IPS-NIHi7 (cell line): ENCODE measurements around the gene NDRG4.
A peak's percentile ranks its signal among the peaks of the same experiment; 100 is the strongest.

ENCODE experiments used
- DNase-seq: peaks from one replicate; pipeline ENCODE4 v3.0.0; 2012; ENCODE audit warnings: mixed read lengths; ENCODE audit errors: extremely low spot score

Gene NDRG4

DNA sequence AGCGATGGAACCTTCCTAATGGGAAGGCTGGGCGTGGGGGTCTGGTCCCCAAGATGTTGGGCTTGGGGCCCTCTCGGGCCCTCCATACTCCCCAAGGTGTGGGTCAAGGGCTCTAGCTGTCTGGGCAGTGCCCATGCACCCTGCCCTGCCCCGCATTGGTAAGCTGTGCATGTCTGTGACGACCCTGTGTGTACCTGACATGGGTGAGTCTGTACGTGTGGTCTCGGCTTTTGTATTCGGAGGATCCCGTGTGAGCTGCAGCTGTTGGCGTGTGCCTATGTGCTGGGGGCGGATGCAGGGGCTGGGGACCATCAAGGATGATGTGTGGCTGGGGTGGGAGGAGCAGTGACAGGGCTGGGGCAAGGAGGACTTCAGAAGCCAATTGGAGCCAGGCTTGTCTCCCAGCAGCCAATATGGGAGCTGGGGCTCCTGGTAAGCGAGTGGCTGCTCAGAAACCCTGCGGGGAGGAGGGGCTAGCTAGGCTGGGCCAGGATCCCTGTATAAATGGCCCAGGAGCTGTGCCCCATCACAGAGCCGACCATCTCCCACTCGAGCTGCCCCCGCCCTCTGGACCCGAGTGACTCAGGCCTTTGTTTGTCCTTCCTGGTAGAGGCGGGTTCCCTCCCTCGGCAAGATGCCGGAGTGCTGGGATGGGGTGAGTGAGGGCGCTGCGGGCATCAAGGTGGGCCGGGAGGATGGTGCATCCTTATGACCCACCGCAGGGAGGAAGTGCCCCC, at the start of gene NDRG4:
TSS of gene NDRG4 (plus strand) at position 529 of the 737 bp plus-strand sequence. CDS start at position 635, 106 bp downstream.
- peak; percentile 90 for DNase-seq

- DNase-seq: no peak
These were observed 49.4 kb upstream of the NDRG4 start for GRCh38 chr16:58450590-58450989.

DNA sequence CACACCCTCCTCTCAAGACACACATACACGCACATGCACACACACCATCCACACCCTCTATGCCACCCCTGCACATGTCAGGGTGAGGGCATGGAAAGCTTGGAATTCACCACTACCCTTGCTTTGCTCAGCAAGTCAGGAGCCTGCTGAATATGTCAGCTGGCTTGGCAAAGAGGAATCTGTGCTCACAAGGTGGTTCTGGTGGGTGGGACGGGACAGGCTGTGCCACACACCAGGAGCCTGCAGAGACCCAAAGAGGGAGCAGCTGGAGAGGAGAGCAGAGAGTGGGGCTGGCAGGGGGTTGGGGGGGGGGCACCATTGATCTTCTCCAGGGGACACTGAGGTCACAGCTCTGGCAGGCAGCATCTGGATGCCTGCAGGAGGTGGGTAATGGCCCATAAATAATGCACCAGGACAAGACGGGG, 48.7 kb upstream of the NDRG4 start:
- DNase-seq: no peak

DNA sequence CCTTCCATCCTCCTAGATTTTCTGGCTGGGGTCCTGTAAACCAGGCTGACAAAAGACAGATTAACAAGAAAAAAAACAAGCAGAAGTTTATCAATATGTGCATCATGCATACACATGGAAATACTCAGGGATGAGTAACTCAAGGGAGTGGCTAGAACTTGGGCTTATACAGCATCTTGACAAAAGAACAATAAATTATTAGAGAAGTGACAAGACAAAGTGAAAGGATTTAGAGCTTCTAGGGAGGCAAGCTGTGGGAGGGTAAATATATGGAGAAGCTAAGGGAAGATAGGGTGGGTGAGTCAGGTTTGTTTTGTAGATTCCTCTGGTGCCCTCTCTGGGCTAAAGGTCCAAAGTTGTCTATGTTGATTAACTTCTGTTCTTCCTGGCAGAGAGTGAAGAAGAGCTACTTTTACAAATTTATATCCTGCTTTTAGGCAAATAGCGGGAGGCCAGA, 48.0 kb upstream of the NDRG4 start:
- DNase-seq: no peak

- no peak for DNase-seq
These were observed 47.3 kb upstream of the NDRG4 start for GRCh38 chr16:58452640-58453039.

- DNase-seq: no peak
These were observed 45.8 kb upstream of the NDRG4 start for GRCh38 chr16:58454178-58454577.

- no peak for DNase-seq
These were observed 45.1 kb upstream of the NDRG4 start for GRCh38 chr16:58454856-58455255.

- no peak for DNase-seq
These were observed 44.2 kb upstream of the NDRG4 start for GRCh38 chr16:58455750-58456149.

- DNase-seq: no peak
These were observed 43.8 kb upstream of the NDRG4 start for GRCh38 chr16:58456193-58456592.

DNA sequence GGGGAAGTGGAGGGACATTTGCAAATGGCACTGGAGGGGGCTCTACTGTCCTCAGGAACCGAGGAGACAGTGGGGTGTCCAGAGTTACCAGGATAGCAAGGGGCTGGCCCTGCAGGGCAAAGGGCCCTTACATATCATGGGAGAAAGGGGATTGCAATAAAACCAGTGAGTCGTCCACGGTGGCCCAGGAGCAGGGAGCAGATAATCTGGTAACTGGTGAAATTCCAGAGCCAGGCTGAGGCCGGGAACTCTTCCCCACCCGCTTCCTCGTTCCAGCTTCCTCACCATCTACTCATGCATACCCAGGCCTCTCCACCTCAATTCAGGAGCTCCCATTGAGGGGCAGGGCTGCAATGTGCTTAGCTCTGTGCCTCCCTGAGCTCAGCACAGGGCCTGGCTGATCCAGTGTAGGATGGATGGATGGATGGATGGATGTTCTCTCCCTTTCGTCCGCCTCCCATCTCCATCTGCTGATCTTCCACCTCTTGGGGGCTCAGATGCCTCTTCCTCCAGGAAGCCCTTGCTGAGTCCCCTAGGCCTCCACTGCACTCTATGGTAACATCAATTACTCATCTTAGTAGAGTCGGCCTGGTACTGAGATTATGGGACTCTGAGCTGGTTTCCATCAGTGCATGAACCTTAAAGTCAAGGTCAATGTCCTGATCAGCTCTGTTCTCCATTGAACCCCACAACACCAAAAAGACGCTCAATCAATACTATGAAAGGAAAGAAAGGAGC, 41.2 kb upstream of the NDRG4 start:
- no peak for DNase-seq

GRCh38 chr16:58459344-58460218, 40.4 kb upstream of the NDRG4 start:
- DNase-seq: no peak

GRCh38 chr16:58460219-58460610, 39.7 kb upstream of the NDRG4 start:
- no peak for DNase-seq

- no peak for DNase-seq
These were observed 38.9 kb upstream of the NDRG4 start for GRCh38 chr16:58461056-58461455.

GRCh38 chr16:58461640-58462039, 38.3 kb upstream of the NDRG4 start:
- no peak for DNase-seq

DNA sequence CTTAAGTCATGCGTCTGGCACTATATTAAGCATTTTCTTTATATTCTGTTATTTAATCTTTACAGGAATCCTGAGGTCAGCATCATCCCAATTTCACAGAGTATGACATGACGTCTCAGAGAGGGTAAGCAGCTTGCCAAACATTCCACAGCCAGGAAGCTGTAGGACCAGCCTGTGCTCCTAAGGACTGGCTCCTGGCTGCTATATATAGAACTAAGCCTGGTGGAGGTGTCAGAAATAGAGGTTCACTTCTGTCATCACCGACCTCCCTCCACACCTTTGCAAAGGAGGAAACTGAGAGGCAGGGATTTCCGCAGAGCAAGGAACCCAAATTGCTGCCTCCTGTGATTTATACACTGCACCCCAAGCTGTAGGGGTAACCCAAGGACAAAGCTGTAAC, 37.9 kb upstream of the NDRG4 start:
- no peak for DNase-seq

DNA sequence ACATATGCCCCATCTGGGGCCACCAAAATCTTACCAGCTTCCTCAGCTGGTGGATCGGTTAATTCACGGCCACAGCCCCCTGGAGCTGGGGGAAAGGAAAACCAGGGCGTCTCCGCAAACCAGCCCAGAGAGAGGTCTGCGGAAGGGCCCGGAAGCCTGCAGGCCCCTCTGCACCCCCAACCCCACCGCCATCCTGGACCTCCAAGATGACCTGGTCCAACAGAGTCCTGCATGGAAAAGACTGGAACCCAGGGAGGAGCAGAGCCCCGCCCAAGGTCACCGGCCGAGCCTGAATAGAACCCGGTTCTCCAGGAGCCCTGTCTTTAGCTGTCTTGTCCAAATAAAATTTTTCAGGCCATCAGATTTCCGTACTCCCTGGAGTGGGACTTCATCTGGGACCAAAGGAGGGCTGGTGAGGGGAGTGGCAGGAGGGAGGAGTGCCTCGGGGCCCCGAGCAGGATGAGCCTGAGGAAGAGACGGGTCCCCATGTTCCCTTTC, 37.4 kb upstream of the NDRG4 start:
- DNase-seq: no peak

DNA sequence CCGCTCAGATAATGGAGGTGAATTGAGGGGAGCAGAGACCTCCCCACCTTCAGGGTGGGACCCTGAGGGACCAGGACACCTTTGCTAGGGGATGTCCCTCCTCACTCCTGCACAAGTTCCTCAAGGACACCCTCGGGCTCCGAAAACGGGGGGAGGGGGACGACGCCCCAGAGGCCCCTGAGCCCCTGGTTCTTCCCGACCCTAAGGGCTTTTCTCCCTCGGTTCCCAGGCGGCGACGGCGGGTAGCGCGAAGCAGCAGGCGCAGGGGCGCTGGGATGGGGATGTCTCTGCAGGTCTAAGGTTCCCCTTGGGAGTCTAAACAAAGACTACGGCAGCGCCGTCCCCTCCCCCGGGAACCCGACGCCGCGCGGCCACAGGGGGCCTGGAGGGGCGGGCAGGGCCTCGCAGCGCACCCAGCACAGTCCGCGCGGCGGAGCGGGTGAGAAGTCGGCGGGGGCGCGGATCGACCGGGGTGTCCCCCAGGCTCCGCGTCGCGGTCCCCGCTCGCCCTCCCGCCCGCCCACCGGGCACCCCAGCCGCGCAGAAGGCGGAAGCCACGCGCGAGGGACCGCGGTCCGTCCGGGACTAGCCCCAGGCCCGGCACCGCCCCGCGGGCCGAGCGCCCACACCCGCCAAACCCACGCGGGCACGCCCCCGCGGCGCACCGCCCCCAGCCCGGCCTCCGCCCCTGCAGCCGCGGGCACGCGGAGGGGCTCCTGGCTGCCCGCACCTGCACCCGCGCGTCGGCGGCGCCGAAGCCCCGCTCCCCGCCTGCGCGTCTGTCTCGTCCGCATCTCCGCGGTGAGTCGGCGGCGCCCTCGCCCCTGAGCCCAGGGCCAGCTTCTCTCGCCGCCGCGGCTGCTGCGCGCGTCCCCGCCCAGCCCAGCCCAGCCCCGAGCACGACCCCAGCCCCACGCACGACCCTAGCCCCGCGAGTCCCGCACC, 36.7 kb upstream of the NDRG4 start:
- DNase-seq: peak; percentile 52

- peak; percentile 51 for DNase-seq
These were observed 35.7 kb upstream of the NDRG4 start for GRCh38 chr16:58464047-58464915.

DNA sequence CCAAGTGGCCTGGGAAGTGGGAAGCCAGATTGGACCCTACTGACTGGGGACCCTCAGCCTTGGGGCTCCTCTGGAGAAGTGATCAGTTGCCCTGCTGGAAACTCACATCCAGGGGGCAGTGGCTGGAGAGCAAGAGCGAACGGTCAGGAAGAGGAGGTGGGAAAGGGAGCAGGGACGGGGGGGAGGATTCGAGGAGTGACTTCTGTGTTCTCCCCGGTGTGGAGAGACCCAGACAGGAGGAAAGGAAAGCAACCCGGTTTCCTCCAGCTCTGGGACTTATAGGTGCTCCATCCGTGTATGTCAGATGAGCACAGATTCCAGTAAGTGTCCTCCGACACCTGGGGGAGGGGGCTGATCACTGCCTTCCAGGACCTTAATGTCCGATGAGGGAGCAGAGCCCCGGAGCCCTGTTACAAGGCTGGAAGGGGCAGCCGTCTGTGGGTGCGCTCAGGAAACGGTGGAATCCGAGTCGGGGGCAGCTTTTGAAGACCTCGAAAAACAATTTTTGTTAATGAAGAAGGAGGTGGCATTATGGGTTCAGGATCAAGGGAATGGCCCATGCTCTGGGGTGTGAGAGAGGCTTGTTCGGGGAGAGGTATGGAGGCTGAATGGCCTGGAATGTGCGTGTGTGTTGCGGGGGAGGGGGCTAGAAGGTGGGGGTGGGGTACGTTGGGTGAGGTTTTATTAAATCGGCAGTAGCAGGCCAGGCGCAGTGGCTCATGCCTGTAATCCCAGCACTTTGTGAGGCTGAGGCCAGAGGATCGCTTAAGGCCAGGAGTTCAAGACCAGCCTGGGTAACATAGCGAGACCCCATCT, 34.8 kb upstream of the NDRG4 start:
- DNase-seq: peak; percentile 77
